Chondrocyte (in vitro differentiated cells): ENCODE data around the gene HIF1AN. TPM values are rescaled to one million over a fixed set of nuclear protein-coding genes. Genes with fewer than 3 reads are reported as not detected.

Experiments used
- DNase-seq: peaks from one replicate; pipeline ENCODE4 v3.0.0; 2021; ENCODE audit warnings: mixed read lengths, low spot score
- H3K27ac Mint-ChIP-seq: one replicate; pipeline ENCODE4 v1.8.0; 2021; ENCODE audit warnings: mild to moderate bottlenecking, moderate library complexity, mixed read lengths; ENCODE audit not compliant: unreplicated experiment
- H3K27me3 Mint-ChIP-seq: 2 replicates; pipeline ENCODE4 v1.8.0; 2021; ENCODE audit warnings: low read depth, mixed read lengths
- H3K36me3 Mint-ChIP-seq: 2 replicates; pipeline ENCODE4 v1.8.0; 2021; ENCODE audit warnings: low read depth, mixed read lengths
- H3K4me1 Mint-ChIP-seq: 2 replicates; pipeline ENCODE4 v1.8.0; 2021; ENCODE audit warnings: low read depth, mild to moderate bottlenecking, mixed read lengths
- H3K4me3 Mint-ChIP-seq: one replicate; pipeline ENCODE4 v1.8.0; 2021; ENCODE audit warnings: mild to moderate bottlenecking, moderate library complexity, mixed read lengths; ENCODE audit not compliant: unreplicated experiment
- H3K9me3 Mint-ChIP-seq: 2 replicates; pipeline ENCODE4 v1.8.0; 2021; ENCODE audit warnings: low read depth, mixed read lengths
- total RNA-seq: library from RNA; stranded (reverse); gene quantifications from 3 replicates; pipeline ENCODE4 v1.2.1, GENCODE V29; 2021
- TF ChIP-seq, protein P1 (sequence below): fragments of 200-600 bp; sonication (generic); IDR thresholded peaks from 2 replicates; pipeline ENCODE4 v1.5.0; 2021; ENCODE audit warnings: antibody characterized with exemption, mild to moderate bottlenecking, moderate library complexity

HIF1AN gene
- total RNA-seq, 1 donor from 2014 or later, result 43.1 TPM

GRCh38 chr10:100528123-100528886 is 7.4 kb upstream of the HIF1AN start:
- peak overlapping the region; percentile 100 for H3K4me3 Mint-ChIP-seq
- peaks cover 18% of the 10 kb centered on the region for H3K36me3 Mint-ChIP-seq
- no peaks in the 10 kb centered on the region for H3K27me3 Mint-ChIP-seq
- TF ChIP-seq, protein P1, sequence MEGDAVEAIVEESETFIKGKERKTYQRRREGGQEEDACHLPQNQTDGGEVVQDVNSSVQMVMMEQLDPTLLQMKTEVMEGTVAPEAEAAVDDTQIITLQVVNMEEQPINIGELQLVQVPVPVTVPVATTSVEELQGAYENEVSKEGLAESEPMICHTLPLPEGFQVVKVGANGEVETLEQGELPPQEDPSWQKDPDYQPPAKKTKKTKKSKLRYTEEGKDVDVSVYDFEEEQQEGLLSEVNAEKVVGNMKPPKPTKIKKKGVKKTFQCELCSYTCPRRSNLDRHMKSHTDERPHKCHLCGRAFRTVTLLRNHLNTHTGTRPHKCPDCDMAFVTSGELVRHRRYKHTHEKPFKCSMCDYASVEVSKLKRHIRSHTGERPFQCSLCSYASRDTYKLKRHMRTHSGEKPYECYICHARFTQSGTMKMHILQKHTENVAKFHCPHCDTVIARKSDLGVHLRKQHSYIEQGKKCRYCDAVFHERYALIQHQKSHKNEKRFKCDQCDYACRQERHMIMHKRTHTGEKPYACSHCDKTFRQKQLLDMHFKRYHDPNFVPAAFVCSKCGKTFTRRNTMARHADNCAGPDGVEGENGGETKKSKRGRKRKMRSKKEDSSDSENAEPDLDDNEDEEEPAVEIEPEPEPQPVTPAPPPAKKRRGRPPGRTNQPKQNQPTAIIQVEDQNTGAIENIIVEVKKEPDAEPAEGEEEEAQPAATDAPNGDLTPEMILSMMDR, result no peak
- H3K27ac Mint-ChIP-seq, result peak overlapping the region; percentile 96
- peaks cover 24% of the 10 kb centered on the region for H3K4me1 Mint-ChIP-seq
- no peaks in the 10 kb centered on the region for H3K9me3 Mint-ChIP-seq
- DNase-seq, result no peak

GRCh38 chr10:100528921-100529474 is 6.7 kb upstream of the HIF1AN start:
- H3K9me3 Mint-ChIP-seq, result no peaks in the 10 kb centered on the region
- peaks cover 24% of the 10 kb centered on the region for H3K4me1 Mint-ChIP-seq
- peaks cover 11% of the 10 kb centered on the region for H3K36me3 Mint-ChIP-seq
- H3K4me3 Mint-ChIP-seq, result peak overlapping the region; percentile 100
- H3K27me3 Mint-ChIP-seq, result no peaks in the 10 kb centered on the region
- TF ChIP-seq, protein P1, result no peak
- H3K27ac Mint-ChIP-seq, result peak overlapping the region; percentile 96
- no peak for DNase-seq

DNA sequence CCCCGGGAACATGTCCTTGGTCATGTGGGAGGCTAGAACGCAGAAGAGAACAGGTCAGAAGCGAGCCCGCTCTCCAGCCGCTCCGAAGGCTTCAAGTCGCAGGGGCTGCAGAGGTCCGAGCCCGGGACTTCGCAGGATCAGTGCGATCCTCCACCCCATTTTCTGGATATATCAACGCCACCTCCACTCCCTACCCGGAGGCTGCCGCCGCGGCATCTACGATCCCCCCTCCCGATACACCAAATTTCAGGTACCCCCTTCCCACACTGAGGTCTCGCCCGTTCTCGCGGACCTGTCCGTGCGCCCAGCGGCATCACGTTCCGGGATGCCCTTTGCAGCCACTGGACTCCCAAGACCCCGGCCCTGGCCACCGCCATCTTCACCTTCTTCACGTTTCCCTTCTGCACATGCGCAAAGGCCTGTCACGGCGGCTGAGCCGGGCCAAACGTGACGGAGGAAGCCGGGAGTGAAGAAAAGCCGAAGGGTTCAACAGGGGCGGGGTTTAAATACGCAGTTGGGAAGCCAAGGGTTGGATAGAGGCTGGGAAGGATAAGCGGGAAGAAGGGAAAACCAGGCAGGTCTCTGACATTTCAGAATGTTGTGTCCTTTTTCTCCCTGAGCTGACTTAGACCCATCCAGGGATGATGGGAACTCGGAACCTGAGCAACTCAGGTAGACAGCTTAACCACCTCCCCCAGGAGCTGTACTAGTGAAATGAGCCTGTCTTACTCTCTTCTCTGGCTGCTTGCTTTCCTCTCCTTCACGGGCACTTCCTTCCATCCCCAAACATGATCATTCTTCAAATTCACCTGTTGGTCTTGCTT is 6.1 kb upstream of the HIF1AN start, which contains the start of gene NDUFB8:
TSS of gene NDUFB8 (minus strand) at position 397 of the 824 bp plus-strand sequence. CDS start at position 377, 20 bp downstream.
- peak; percentile 95 for DNase-seq
- peak within 1 kb of the TSS; percentile 96 for H3K27ac Mint-ChIP-seq
- H3K4me3 Mint-ChIP-seq, result peak within 1 kb of the TSS; percentile 100
- peaks cover 10% of the 10 kb centered on the region for H3K36me3 Mint-ChIP-seq
- TF ChIP-seq, protein P1, result no peak
- H3K27me3 Mint-ChIP-seq, result no peaks in the 10 kb centered on the region
- H3K9me3 Mint-ChIP-seq, result no peaks in the 10 kb centered on the region
- peaks cover 24% of the 10 kb centered on the region for H3K4me1 Mint-ChIP-seq

DNA sequence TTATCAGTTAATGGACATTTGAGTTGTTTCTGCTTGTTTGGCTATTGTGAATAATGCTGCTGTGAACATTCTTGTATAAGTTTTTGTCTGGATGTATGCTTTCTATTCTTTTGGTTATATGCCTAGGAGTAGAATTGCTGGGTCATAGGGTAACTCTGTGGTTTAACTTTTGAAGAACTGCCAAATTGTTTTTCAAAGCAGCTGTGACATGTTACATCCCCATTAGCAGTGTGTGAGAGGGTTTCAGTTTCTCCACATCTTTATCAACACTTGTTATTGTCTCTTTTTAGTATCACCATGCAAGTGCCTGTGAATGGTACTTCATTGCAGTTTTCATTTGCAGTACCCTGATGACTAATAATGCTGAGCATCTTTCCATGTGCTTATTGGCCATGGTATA is 4.0 kb upstream of the HIF1AN start:
- H3K9me3 Mint-ChIP-seq, result no peaks in the 10 kb centered on the region
- H3K36me3 Mint-ChIP-seq, result peaks cover 2% of the 10 kb centered on the region
- no peaks in the 10 kb centered on the region for H3K27me3 Mint-ChIP-seq
- DNase-seq, result no peak
- H3K4me3 Mint-ChIP-seq, result no peak overlapping the region
- H3K27ac Mint-ChIP-seq, result no peak overlapping the region
- peaks cover 24% of the 10 kb centered on the region for H3K4me1 Mint-ChIP-seq
- TF ChIP-seq, protein P1, result no peak

GRCh38 chr10:100534726-100535125 is 1.0 kb upstream of the HIF1AN start:
- TF ChIP-seq, protein P1, result no peak
- Mint-ChIP-seq H3K27ac (no peak overlapping the region), H3K36me3 (no peaks in the 10 kb centered on the region), H3K4me1 (peaks cover 11% of the 10 kb centered on the region), H3K9me3 (no peaks in the 10 kb centered on the region), H3K27me3 (no peaks in the 10 kb centered on the region), H3K4me3 (no peak overlapping the region)
- DNase-seq, result no peak
